Measurements from ENCODE around the gene TMTC1.

The TMTC1 gene

GRCh38 chr12:29614694-29615325, 168.9 kb downstream of the TMTC1 start:
- ATAC-seq = peak; percentile 28; the same call in 2 of the 3 replicates

DNA sequence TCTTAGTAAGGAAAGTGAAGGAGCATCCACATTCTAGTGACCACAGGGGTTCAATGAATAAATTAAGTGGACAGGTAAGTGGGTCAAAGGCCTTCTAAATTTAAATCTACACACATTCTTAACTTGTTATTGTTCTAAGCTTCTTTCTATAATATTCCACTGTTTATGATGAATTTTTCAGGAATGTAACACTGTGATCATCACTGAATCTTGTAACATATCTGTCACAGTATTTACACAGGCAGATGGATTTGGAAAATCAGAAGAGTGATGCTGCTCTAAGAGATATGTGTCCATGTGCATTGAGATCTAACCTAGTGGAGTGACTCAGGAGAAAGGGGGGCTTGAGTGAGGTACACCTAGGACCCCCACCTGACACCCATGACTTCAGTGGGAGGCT, 170.8 kb downstream of the TMTC1 start:
- TF ChIP-seq SNAI2 (CRISPR knock-in tag; IDR thresholded peaks at IDR 0.05) (no peak), PPARA (CRISPR knock-in tag; IDR thresholded peaks at IDR 0.05; ENCODE audit: borderline replicate concordance) (no peak), GLIS3 (CRISPR knock-in tag; IDR thresholded peaks at IDR 0.05) (no peak), CSDC2 (CRISPR knock-in tag; IDR thresholded peaks at IDR 0.05) (no peak)
- TF ChIP-seq, protein P1, sequence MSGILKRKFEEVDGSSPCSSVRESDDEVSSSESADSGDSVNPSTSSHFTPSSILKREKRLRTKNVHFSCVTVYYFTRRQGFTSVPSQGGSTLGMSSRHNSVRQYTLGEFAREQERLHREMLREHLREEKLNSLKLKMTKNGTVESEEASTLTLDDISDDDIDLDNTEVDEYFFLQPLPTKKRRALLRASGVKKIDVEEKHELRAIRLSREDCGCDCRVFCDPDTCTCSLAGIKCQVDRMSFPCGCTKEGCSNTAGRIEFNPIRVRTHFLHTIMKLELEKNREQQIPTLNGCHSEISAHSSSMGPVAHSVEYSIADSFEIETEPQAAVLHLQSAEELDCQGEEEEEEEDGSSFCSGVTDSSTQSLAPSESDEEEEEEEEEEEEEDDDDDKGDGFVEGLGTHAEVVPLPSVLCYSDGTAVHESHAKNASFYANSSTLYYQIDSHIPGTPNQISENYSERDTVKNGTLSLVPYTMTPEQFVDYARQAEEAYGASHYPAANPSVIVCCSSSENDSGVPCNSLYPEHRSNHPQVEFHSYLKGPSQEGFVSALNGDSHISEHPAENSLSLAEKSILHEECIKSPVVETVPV (CRISPR knock-in tag; IDR thresholded peaks at IDR 0.05) = no peak
- ATAC-seq = no peak

More at GRCh38 chr12:29614694-29615325, 168.9 kb downstream of the TMTC1 start:
- TF ChIP-seq TOX (CRISPR knock-in tag; IDR thresholded peaks at IDR 0.05; ENCODE audit: borderline replicate concordance) (no peak), ZNF70 (CRISPR knock-in tag; IDR thresholded peaks at IDR 0.05) (no peak), ZC3H10 (CRISPR knock-in tag; IDR thresholded peaks at IDR 0.05) (no peak), ZFP30 (CRISPR knock-in tag; IDR thresholded peaks at IDR 0.05) (no peak), RARB (CRISPR knock-in tag; IDR thresholded peaks at IDR 0.05) (no peak)

DNA sequence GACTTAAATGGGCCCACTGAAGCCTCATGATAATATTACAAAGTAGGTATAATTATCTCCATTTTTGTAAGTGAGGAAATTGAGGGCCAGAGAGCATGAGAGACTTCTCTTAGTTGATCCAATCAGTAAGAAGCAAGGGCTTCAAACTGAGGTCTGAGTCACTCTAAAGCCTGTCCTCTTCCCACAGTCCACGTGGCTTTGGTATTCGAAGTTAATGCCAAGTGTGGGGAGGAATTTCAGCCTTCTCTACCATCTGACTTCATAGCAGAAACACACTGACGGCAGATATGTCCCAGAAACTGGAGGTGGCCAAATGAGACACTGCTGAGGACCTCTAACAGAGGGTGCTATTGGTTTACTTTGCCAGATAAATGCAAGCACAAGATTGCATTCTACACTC, 171.8 kb downstream of the TMTC1 start:
- TF ChIP-seq CSDC2 (CRISPR knock-in tag; IDR thresholded peaks at IDR 0.05) (no peak), ZC3H10 (CRISPR knock-in tag; IDR thresholded peaks at IDR 0.05) (no peak), BACH2 (CRISPR knock-in tag; IDR thresholded peaks at IDR 0.05; ENCODE audit: borderline replicate concordance) (no peak), GLIS3 (CRISPR knock-in tag; IDR thresholded peaks at IDR 0.05) (no peak), OSR1 (CRISPR knock-in tag; IDR thresholded peaks at IDR 0.05) (no peak), ZNF70 (CRISPR knock-in tag; IDR thresholded peaks at IDR 0.05) (no peak), ISL1 (CRISPR knock-in tag; IDR thresholded peaks at IDR 0.05) (no peak), PPARA (CRISPR knock-in tag; IDR thresholded peaks at IDR 0.05; ENCODE audit: borderline replicate concordance) (no peak), ZFP30 (CRISPR knock-in tag; IDR thresholded peaks at IDR 0.05) (no peak), ZFP3 (CRISPR knock-in tag; IDR thresholded peaks at IDR 0.05) (no peak)
- no peak for ATAC-seq

GRCh38 chr12:29610473-29611170, 173.1 kb downstream of the TMTC1 start:
- TF ChIP-seq ISL1 (CRISPR knock-in tag; IDR thresholded peaks at IDR 0.05) (0 out of 2 replicates have a peak, but pooled peaks have one; percentile 13), OSR1 (CRISPR knock-in tag; IDR thresholded peaks at IDR 0.05) (no peak)
- no peak for ATAC-seq

GRCh38 chr12:29609431-29610215, 174.1 kb downstream of the TMTC1 start:
- no peak for ATAC-seq
- no peak for TF ChIP-seq CREB5 (CRISPR knock-in tag; IDR thresholded peaks at IDR 0.05; ENCODE audit: low read depth)
- no peak for TF ChIP-seq RARB (CRISPR knock-in tag; IDR thresholded peaks at IDR 0.05)
- no peak for TF ChIP-seq ZFP3 (CRISPR knock-in tag; IDR thresholded peaks at IDR 0.05)
- no peak; the same call in 1 of the 2 replicates for TF ChIP-seq ISL1 (CRISPR knock-in tag; IDR thresholded peaks at IDR 0.05)
- TF ChIP-seq TOX (CRISPR knock-in tag; IDR thresholded peaks at IDR 0.05; ENCODE audit: borderline replicate concordance) = no peak
- no peak for TF ChIP-seq TSHZ2 (CRISPR knock-in tag; IDR thresholded peaks at IDR 0.05)
- TF ChIP-seq SNAI2 (CRISPR knock-in tag; IDR thresholded peaks at IDR 0.05) = no peak
- no peak for TF ChIP-seq PATZ1 (CRISPR knock-in tag; IDR thresholded peaks at IDR 0.05; ENCODE audit: borderline replicate concordance)
- no peak for TF ChIP-seq PPARA (CRISPR knock-in tag; IDR thresholded peaks at IDR 0.05; ENCODE audit: borderline replicate concordance)
- no peak for TF ChIP-seq ZNF8 (CRISPR knock-in tag; IDR thresholded peaks at IDR 0.05)
- TF ChIP-seq ZNF565 (CRISPR knock-in tag; conservative IDR thresholded peaks at IDR 0.05; ENCODE audit: low read depth) = no peak
- TF ChIP-seq OSR1 (CRISPR knock-in tag; IDR thresholded peaks at IDR 0.05) = no peak
- no peak for TF ChIP-seq POU6F1 (CRISPR knock-in tag; IDR thresholded peaks at IDR 0.05; ENCODE audit: borderline replicate concordance, low read depth)
- no peak for TF ChIP-seq BACH2 (CRISPR knock-in tag; IDR thresholded peaks at IDR 0.05; ENCODE audit: borderline replicate concordance)
- TF ChIP-seq TCF4 (CRISPR knock-in tag; IDR thresholded peaks at IDR 0.05; ENCODE audit: borderline replicate concordance) = no peak
